Keratinocyte (primary cell): Measurements from ENCODE around the gene ATP2C1.

Source experiments
- CTCF ChIP-seq, 3 experiments: IDR thresholded peaks in 1 of 3; conservative IDR thresholded peaks in 1 of 3; optimal IDR thresholded peaks in 1 of 3; 2 replicates in 2 of 3; 3 replicates in 1 of 3; pipeline versions ENCODE3 to v1.5.1; 2011; ENCODE audit warnings: low read length in 3 of 3, mild to moderate bottlenecking in 3 of 3, moderate library complexity in 2 of 3, control low read depth in 1 of 3, inconsistent platforms in 1 of 3; ENCODE audit not compliant: insufficient read depth in 2 of 3; ENCODE audit errors: extremely low read depth in 1 of 3
- EZH2 ChIP-seq: IDR thresholded peaks from one replicate; pipeline ENCODE4 v1.6.1; 2012; ENCODE audit warnings: inconsistent platforms, mild to moderate bottlenecking, low read length, moderate library complexity

- TF ChIP-seq CTCF (optimal IDR thresholded peaks at IDR 0.05 in 1 of 3, IDR thresholded peaks at IDR 0.05 in 1 of 3, conservative IDR thresholded peaks at IDR 0.05 in 1 of 3; ENCODE audit: extremely low read depth in 1 of 3, insufficient read depth in 2 of 3, low read length in 3 of 3) (no peak), EZH2 (no peak)
Observed at GRCh38 chr3:130956281-130956680, 62.4 kb downstream of the ATP2C1 start.
